Gastroesophageal sphincter (tissue), 4 donors: ENCODE results near the gene LEKR1. TPM values are rescaled to one million over a fixed set of nuclear protein-coding genes. Genes with fewer than 3 reads are reported as not detected.

Experiments used
- ATAC-seq: fragments of 150-250 bp; one replicate; pipeline ENCODE4 v1.9.1; 2016; ENCODE audit warnings: mild to moderate bottlenecking, moderate library complexity
- H3K27ac ChIP-seq, 4 donors: fragments of 200-600 bp; sonication (generic) in 3 of 4; 1 replicate in 3 of 4; 2 replicates in 1 of 4; pipeline ENCODE4 v1.5.1; 2016 to 2019
- H3K27me3 ChIP-seq: fragments of 200-600 bp; sonication (generic); one replicate; pipeline ENCODE4 v1.5.1; 2019
- H3K36me3 ChIP-seq, 2 donors: fragments of 200-600 bp; sonication (generic); one replicate each; pipeline ENCODE4 v1.5.1; 2019; ENCODE audit warnings: control low read depth in 1 of 2
- H3K4me1 ChIP-seq, 3 donors: fragments of 200-600 bp; sonication (generic); 1 replicate in 2 of 3; 2 replicates in 1 of 3; pipeline ENCODE4 v1.5.1; 2016 to 2019; ENCODE audit warnings: control low read depth in 2 of 3
- H3K4me3 ChIP-seq, 2 donors: fragments of 200-600 bp; sonication (generic); one replicate each; pipeline ENCODE4 v1.5.1; 2019; ENCODE audit warnings: mild to moderate bottlenecking in 1 of 2, moderate library complexity in 1 of 2
- H3K9me3 ChIP-seq, 3 donors: fragments of 200-600 bp; sonication (generic); one replicate each; pipeline ENCODE4 v1.5.1; 2017 to 2019; ENCODE audit warnings: control low read depth in 2 of 3
- EP300 ChIP-seq: sonication (generic); formaldehyde crosslinking; IDR thresholded peaks from one replicate; pipeline ENCODE4 v1.6.1; 2017; ENCODE audit warnings: antibody characterized with exemption, mild to moderate bottlenecking
- POLR2A ChIP-seq, 2 donors: fragments of 450-650 bp; IDR thresholded peaks; one replicate each; pipeline ENCODE4 v1.6.1; 2017; ENCODE audit warnings: antibody characterized with exemption in 2 of 2, mild to moderate bottlenecking in 2 of 2, moderate library complexity in 1 of 2
- POLR2AphosphoS5 ChIP-seq: sonication (generic); formaldehyde crosslinking; IDR thresholded peaks from one replicate; pipeline ENCODE4 v1.6.1; 2017; ENCODE audit warnings: antibody characterized with exemption
- whole genome bisulfite sequencing, 2 donors: methylation state at CpG; one replicate each; pipeline ENCODE4 v1.1.5; 2018; ENCODE audit warnings: low coverage in 1 of 2; 5-methylcytosine and 5-hydroxymethylcytosine counted together
- small RNA-seq, 4 donors: library from RNA; depleted of rRNA; stranded (forward); fragments of <200 nt; gene quantifications; one replicate each; pipeline ENCODE3, GENCODE V24; 2016
- total RNA-seq, 4 donors: library from RNA; depleted of rRNA; stranded (reverse); fragments of >200 nt; gene quantifications; one replicate each; pipeline ENCODE4 v1.1.0, GENCODE V29; 2016
- TF ChIP-seq, protein P1 (sequence below), 4 experiments: fragments of 200-600 bp in 2 of 4; fragments of 450-650 bp in 2 of 4; sonication (generic) in 1 of 4; IDR thresholded peaks; one replicate each; pipeline ENCODE4 v1.5.1; 2017 to 2019; ENCODE audit warnings: antibody characterized with exemption in 4 of 4, mild to moderate bottlenecking in 2 of 4, moderate library complexity in 2 of 4

The LEKR1 gene
- total RNA-seq, 4 donors from 2014 or later: 2.7 TPM; not detected in 3

DNA sequence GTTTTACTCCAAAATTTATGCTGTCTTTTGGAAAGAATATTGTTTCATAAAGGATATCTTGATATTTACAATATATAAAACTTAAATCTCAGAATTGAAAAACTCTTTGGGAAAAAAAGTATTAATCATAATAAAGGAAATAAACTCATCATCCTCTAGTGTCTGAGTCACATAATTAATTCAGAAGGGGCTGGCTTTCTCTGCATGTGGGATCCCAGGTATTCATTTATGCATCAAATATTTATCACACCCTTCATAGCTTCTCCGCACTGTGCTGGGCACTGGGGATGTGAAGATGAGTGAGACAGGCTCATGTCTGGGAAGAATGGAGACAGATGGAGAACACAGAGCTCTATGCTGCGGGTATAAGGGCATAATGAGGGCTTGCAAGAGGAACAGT, 268.1 kb downstream of the LEKR1 start:
- Histone ChIP-seq H3K27ac (no peak overlapping the region), H3K36me3 (no peaks in the 10 kb centered on the region), H3K4me1 (peaks cover 0 to 15% (median 11%) of the 10 kb centered on the region in 3 donors), H3K27me3 (no peaks in the 10 kb centered on the region), H3K9me3 (no peaks in the 10 kb centered on the region), H3K4me3 (no peak overlapping the region)
- WGBS, 2 donors: 70 to 83% methylated on average over 1 of the region's 2 CpGs
- TF ChIP-seq, protein P1, sequence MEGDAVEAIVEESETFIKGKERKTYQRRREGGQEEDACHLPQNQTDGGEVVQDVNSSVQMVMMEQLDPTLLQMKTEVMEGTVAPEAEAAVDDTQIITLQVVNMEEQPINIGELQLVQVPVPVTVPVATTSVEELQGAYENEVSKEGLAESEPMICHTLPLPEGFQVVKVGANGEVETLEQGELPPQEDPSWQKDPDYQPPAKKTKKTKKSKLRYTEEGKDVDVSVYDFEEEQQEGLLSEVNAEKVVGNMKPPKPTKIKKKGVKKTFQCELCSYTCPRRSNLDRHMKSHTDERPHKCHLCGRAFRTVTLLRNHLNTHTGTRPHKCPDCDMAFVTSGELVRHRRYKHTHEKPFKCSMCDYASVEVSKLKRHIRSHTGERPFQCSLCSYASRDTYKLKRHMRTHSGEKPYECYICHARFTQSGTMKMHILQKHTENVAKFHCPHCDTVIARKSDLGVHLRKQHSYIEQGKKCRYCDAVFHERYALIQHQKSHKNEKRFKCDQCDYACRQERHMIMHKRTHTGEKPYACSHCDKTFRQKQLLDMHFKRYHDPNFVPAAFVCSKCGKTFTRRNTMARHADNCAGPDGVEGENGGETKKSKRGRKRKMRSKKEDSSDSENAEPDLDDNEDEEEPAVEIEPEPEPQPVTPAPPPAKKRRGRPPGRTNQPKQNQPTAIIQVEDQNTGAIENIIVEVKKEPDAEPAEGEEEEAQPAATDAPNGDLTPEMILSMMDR (IDR thresholded peaks at IDR 0.05): no peak
- TF ChIP-seq EP300 (no peak), POLR2AphosphoS5 (no peak), POLR2A (IDR thresholded peaks at IDR 0.05) (no peak)
- no peak for ATAC-seq

DNA sequence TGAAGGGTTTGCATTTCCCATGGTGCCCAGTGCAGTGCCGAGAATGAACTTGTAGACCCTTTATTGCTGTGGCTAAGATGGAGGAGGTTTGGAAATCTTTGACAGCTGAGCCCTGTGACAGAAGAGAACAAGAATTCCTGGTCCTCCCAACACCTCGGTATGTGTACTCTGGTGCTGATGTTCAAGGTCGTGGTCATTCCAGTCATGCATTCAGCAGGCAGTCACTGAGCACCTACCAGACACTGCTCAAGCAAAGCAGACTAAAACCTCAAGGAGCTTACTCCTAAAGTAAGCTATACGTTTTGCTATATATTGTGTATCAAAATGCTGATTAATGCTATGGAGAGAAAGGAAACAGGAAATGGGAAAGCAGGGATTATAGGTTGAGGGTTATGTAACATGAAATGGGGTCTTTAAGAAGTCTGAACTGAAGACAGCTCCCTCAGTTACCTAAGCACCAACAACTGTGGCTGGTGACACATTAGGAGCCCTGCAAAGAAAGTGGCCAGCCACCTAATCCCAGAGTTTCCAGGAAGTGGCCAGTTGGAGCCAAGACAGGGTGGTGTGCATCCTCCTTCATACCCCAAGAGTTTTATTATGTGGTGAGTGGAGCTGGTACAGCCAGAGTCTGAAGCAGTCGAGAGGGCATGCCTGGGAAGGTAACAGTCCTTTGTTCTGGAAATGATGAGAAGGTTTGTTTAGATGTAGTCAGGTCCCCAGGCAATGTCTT, 268.8 kb downstream of the LEKR1 start:
- Histone ChIP-seq H3K4me1 (peaks cover 0 to 15% (median 9%) of the 10 kb centered on the region in 3 donors), H3K4me3 (no peak overlapping the region), H3K27ac (no peak overlapping the region), H3K9me3 (no peaks in the 10 kb centered on the region), H3K36me3 (no peaks in the 10 kb centered on the region), H3K27me3 (no peaks in the 10 kb centered on the region)
- TF ChIP-seq POLR2A (IDR thresholded peaks at IDR 0.05) (no peak), EP300 (no peak), POLR2AphosphoS5 (no peak)
- TF ChIP-seq, protein P1 (IDR thresholded peaks at IDR 0.05): no peak
- ATAC-seq: no peak
- 49 to 86% methylated on average over 3 to 4 of the region's 5 CpGs for WGBS, 2 donors

Small RNA genes lying within 50 kb of the gene (small RNA-seq; reads per million reads assigned to genes)
- gene KLF3P2: 0 reads per million in 4 donors

Other genes starting within 250 kb of the LEKR1 start
- 100 to 1,000 TPM in 1 of 4 donors, 10 to 100 TPM in 3; 49.8 to 144 (median 72.6) TPM for gene TIPARP, start 151.8 kb upstream of the LEKR1 start, total RNA-seq